Ovary (tissue), 9 donors: ENCODE results near the gene TDG. TPM values are rescaled to one million over a fixed set of nuclear protein-coding genes. Genes with fewer than 3 reads are reported as not detected.
"Not testable (repeated sequence)": the region's sequence is repeated elsewhere in the genome, so short reads cannot be mapped to it uniquely, and the experiment has no call there.

Experiments used
- DNase-seq, 5 donors: peaks; one replicate each; pipeline ENCODE4 v3.0.0-alpha.2; 2019 to 2020
- H3K27ac ChIP-seq, 2 donors: fragments of 200-600 bp; one replicate each; pipeline versions ENCODE4 v1.5.1 to v1.8.0; 2019 to 2022
- H3K27me3 ChIP-seq: fragments of 200-600 bp; one replicate; pipeline ENCODE4 v1.8.0; 2022
- H3K36me3 ChIP-seq: fragments of 200-600 bp; sonication (generic); one replicate; pipeline ENCODE4 v1.5.1; 2019
- H3K4me1 ChIP-seq: one replicate; pipeline ENCODE4 v1.8.1; 2013; ENCODE audit warnings: mild to moderate bottlenecking, moderate library complexity; ENCODE audit not compliant: insufficient read depth
- H3K4me3 ChIP-seq: fragments of 200-600 bp; sonication (generic); one replicate; pipeline ENCODE4 v1.5.1; 2017
- H3K9me3 ChIP-seq, 2 donors: fragments of 200-600 bp in 1 of 2; sonication (generic) in 1 of 2; one replicate each; pipeline versions ENCODE4 v1.5.1 to v1.8.1; 2013 to 2019; ENCODE audit warnings: mild to moderate bottlenecking in 1 of 2, moderate library complexity in 1 of 2
- EP300 ChIP-seq: sonication (generic); formaldehyde crosslinking; IDR thresholded peaks from one replicate; pipeline ENCODE4 v1.6.1; 2017; ENCODE audit warnings: antibody characterized with exemption
- POLR2A ChIP-seq: fragments of 450-650 bp; IDR thresholded peaks from one replicate; pipeline ENCODE4 v1.6.1; 2017; ENCODE audit warnings: antibody characterized with exemption, mild to moderate bottlenecking, moderate library complexity
- WGBS, 3 donors: extraction: QIAGEN DNeasy Blood & Tissue Kit in 1 of 3; methylation state at CpG; one replicate each; pipeline versions ENCODE4 v1.1.5 to v1.1.7; 2013 to 2017; 5-methylcytosine and 5-hydroxymethylcytosine counted together
- intact Hi-C, 4 donors: fragments of 100-400 bp; cut with DNase I; formaldehyde crosslinking; loops; one replicate each; pipeline versions ENCODE4 v1.11.0 to v1.15.1; 2022 to 2023
- polyA plus RNA-seq, 2 donors: library from polyadenylated mRNA; stranded (reverse); fragments of 200-250 nt in 1 of 2; fragments of 350-450 nt in 1 of 2; fragmentation: Illumina TruSeq in 1 of 2; extraction: RNeasy Lipid Tissue Mini Kit (QIAGEN cat#74804) in 1 of 2; gene quantifications; one replicate each; pipeline ENCODE4 v1.2.3, GENCODE V29; 2013 to 2014
- total RNA-seq, 7 donors: library from RNA; depleted of rRNA in 2 of 7; stranded (reverse); fragments of >200 nt in 2 of 7; fragmentation: NEBNext Ultra II Directional in 3 of 7; extraction: Animal tissue kit (Norgen Biotek cat#: 25700) in 3 of 7; gene quantifications; one replicate each; pipeline versions ENCODE4 v1.1.0 to v1.2.4, GENCODE V29; 2016 to 2023
- TF ChIP-seq, protein P1 (sequence below), 3 donors: fragments of 450-650 bp in 2 of 3; fragments of 200-600 bp in 1 of 3; IDR thresholded peaks; one replicate each; pipeline versions ENCODE4 v1.5.1 to v1.8.0; 2016 to 2022; ENCODE audit warnings: antibody characterized with exemption in 3 of 3, mild to moderate bottlenecking in 1 of 3
- donor health status: DM: no; HTN: no; CAD: no; lungs with moderate emphysema.
- donor health status: DM: no; HTN: no; CAD: no.
- donor health status: Bipolar disorder and iron deficiency.
- donor health status: DM: yes; HTN: yes; CAD: no.
- donor health status: DM: no; HTN: no; CAD: no.
- donor health status: DM: yes; HTN: yes; CAD: no.

TDG gene
- total and polyA plus RNA-seq, 9 donors, result 10.7 to 24.2 (median 18.0) TPM

DNA sequence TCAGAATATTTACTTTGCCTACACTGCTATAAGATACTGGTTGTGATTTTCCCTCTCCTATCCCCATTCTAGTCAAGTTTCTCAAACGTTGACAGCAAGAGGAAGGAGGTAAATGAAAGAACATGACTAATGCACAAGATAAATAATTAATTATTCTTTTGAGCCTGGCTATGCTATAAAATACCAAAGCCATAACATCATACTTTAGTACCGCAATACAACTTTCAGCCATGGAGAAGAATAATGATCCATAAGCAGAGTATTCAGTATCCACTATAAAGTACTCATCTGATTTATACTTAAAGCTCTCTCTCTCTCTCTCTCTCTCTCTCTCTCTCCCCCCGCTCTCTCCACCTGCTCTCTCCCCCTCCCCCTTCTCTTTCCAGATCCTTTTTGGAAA, 41.3 kb downstream of the TDG start:
- Histone ChIP-seq H3K27me3 (no peaks in the 10 kb centered on the region), H3K36me3 (no peaks in the 10 kb centered on the region), H3K4me1 (no peaks in the 10 kb centered on the region), H3K9me3 (no peaks in the 10 kb centered on the region), H3K27ac (no peak overlapping the region), H3K4me3 (no peak overlapping the region)
- TF ChIP-seq EP300, result no peak
- TF ChIP-seq, protein P1, sequence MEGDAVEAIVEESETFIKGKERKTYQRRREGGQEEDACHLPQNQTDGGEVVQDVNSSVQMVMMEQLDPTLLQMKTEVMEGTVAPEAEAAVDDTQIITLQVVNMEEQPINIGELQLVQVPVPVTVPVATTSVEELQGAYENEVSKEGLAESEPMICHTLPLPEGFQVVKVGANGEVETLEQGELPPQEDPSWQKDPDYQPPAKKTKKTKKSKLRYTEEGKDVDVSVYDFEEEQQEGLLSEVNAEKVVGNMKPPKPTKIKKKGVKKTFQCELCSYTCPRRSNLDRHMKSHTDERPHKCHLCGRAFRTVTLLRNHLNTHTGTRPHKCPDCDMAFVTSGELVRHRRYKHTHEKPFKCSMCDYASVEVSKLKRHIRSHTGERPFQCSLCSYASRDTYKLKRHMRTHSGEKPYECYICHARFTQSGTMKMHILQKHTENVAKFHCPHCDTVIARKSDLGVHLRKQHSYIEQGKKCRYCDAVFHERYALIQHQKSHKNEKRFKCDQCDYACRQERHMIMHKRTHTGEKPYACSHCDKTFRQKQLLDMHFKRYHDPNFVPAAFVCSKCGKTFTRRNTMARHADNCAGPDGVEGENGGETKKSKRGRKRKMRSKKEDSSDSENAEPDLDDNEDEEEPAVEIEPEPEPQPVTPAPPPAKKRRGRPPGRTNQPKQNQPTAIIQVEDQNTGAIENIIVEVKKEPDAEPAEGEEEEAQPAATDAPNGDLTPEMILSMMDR (IDR thresholded peaks at IDR 0.05), result no peak
- no peak for TF ChIP-seq POLR2A
- WGBS, 3 donors, result 52 to 65% (median 60%) methylated on average over 3 of the region's 3 CpGs
- intact Hi-C loops, result no loop called here
- no peak for DNase-seq

DNA sequence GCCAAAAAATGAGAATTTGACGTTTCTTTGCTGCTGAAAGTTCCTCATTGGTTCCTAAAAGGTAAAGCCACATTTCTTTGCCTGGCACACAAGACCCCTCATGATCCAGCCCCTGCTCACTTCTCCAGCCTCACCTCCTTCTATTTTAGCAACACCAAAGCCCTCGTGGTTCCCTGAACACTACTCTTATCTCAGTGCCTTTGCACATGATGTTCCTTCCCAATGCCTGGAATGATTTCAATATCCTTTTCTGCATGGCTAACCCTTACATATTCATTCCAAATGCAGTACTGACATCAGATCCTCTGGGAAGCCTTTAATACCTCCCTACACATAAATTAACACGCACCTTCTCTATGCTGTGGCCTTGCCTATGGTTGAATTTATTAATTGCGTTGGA, 44.4 kb downstream of the TDG start:
- no peak overlapping the region for H3K27ac ChIP-seq
- 86 to 92% (median 90%) methylated on average over 4 of the region's 4 CpGs for WGBS, 3 donors
- H3K27me3 ChIP-seq, result no peaks in the 10 kb centered on the region
- H3K9me3 ChIP-seq, result no peaks in the 10 kb centered on the region
- no peak for DNase-seq
- intact Hi-C loops, result no loop called here
- no peaks in the 10 kb centered on the region for H3K36me3 ChIP-seq
- no peak for TF ChIP-seq POLR2A
- TF ChIP-seq EP300, result no peak
- TF ChIP-seq, protein P1 (IDR thresholded peaks at IDR 0.05), result no peak
- no peaks in the 10 kb centered on the region for H3K4me1 ChIP-seq
- H3K4me3 ChIP-seq, result no peak overlapping the region

DNA sequence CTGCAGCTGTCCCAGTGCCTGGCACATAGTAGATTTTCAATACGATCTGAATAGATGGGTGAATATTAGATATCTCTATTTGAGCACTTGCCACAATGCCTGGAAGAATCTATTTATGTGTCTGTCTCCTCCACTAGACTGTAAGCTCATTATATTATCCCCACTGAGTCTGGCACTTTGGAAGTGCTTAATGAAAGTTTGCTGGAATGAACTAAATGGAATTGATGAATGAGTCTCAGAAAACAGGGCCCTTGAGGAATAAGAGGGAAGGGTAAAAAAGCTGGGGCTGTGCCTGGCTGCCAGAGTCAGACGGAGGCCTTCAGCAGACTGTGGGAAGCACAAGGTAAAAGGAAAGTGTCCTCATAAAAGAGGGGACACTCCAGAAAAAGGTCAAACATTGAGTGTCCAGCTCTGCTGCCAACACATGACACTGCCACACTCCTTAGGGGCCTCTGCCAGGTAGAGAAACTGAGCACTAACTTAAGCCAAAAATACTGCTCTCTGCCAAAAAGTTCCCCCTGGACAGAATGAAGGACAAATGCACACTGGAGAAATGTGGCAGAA, 45.0 kb downstream of the TDG start:
- WGBS, 3 donors, result 91 to 95% (median 94%) methylated on average over 2 of the region's 2 CpGs
- Histone ChIP-seq H3K9me3 (no peaks in the 10 kb centered on the region), H3K27me3 (no peaks in the 10 kb centered on the region), H3K27ac (no peak overlapping the region), H3K4me1 (no peaks in the 10 kb centered on the region), H3K36me3 (no peaks in the 10 kb centered on the region), H3K4me3 (no peak overlapping the region)
- TF ChIP-seq POLR2A (no peak), EP300 (no peak)
- TF ChIP-seq, protein P1 (IDR thresholded peaks at IDR 0.05), result no peak
- DNase-seq, result no peak
- intact Hi-C loops, result no loop called here

- no peaks in the 10 kb centered on the region for H3K27me3 ChIP-seq
- 71 to 78% (median 74%) methylated on average over 6 of the region's 6 CpGs for WGBS, 3 donors
- no peaks in the 10 kb centered on the region for H3K4me1 ChIP-seq
- no peak overlapping the region for H3K27ac ChIP-seq
- no peak overlapping the region for H3K4me3 ChIP-seq
- intact Hi-C loops, result no loop called here
- DNase-seq, result no peak
- TF ChIP-seq, protein P1 (IDR thresholded peaks at IDR 0.05), result no peak
- no peak for TF ChIP-seq EP300
- TF ChIP-seq POLR2A, result no peak
- H3K36me3 ChIP-seq, result no peaks in the 10 kb centered on the region
- no peaks in the 10 kb centered on the region for H3K9me3 ChIP-seq
Measured at GRCh38 chr12:104011253-104011652, 45.6 kb downstream of the TDG start.

DNA sequence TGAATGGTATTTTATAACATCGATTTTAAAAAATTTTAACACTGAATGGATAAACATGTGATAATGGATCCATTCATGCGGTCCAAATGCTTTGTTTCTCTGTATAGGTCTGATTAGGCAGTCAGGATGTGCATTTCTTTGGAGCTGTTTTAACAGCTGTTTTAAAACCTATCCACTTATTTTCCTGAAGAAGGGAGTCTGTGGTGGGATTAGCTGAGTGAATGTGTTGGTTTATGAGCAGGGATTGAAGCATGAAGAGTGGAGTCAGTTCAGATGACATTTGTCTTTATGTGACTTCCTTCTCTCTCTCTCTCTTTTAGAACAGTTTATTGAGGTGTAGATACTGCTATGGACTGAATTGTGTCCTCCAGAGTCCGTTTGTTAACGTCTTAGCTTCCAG, 46.7 kb downstream of the TDG start:
- DNase-seq, result no peak
- intact Hi-C loops, result no loop called here
- Histone ChIP-seq H3K4me1 (no peaks in the 10 kb centered on the region), H3K27me3 (no peaks in the 10 kb centered on the region), H3K4me3 (no peak overlapping the region), H3K9me3 (no peaks in the 10 kb centered on the region), H3K27ac (no peak overlapping the region), H3K36me3 (no peaks in the 10 kb centered on the region)
- TF ChIP-seq EP300 (no peak), POLR2A (no peak)
- TF ChIP-seq, protein P1 (IDR thresholded peaks at IDR 0.05), result no peak
- WGBS, 3 donors, result 67 to 70% (median 68%) methylated on average over 4 of the region's 4 CpGs

GRCh38 chr12:104021862-104022261, 56.2 kb downstream of the TDG start:
- H3K27me3 ChIP-seq, H3K36me3 ChIP-seq, H3K4me3 ChIP-seq, H3K27ac ChIP-seq, H3K4me1 ChIP-seq, H3K9me3 ChIP-seq, intact Hi-C loops, DNase-seq: not testable (repeated sequence)
- WGBS, 3 donors, result 91 to 94% (median 92%) methylated on average over 1 of the region's 1 CpG
